ENCODE data around the gene SALL1. TPM values are rescaled to one million over a fixed set of nuclear protein-coding genes. Genes with fewer than 3 reads are reported as not detected.

Gene SALL1
- total RNA-seq, 1 experiment from 2014 or later, result 101 TPM

DNA sequence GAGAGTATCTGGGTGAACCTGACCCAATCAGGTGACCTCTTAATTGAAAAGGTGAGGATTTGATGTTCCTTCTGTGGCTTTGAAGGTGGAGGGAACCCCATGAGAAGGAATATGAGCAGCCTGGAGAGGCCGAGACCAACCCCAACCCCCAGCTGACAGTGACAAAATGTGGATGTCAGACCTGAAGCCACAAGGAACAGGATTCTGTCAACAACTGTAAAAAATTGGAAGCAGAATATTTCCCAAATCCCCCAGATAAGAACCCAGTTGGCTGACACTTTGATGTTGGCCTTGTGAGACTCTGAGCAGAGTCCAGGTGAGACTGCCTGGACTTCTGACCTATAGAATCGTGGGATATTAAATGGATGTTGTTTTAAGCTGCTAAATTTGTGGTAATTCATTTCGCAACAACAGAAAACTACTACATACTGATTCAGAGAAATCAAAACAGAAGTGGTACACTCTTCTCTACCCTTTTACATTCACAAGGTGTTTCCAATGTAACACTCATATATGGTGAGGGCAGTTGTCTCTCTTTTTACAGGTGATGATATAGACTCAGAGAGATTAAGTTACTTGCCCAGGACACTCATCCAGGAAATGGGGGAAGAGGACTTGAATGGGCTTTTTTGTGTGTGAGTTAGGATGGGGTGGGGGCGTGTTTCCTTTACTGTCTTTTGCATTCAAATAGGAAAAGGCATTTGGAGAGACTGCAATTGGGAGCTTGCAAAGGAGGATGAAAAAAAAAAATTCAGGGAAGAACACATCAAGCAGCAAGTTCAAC, 29.8 kb upstream of the SALL1 start:
- no peak overlapping the region for H3K56ac ChIP-seq (ENCODE audit: insufficient read length, low read depth, low read length)
- H3K4ac ChIP-seq (ENCODE audit: low read depth, low read length), result no peak overlapping the region
- no peak overlapping the region for H2BK15ac ChIP-seq (ENCODE audit: low read depth, low read length)
- no peaks in the 10 kb centered on the region for H3K27me3 ChIP-seq (ENCODE audit: insufficient read depth, low read length)
- no peak overlapping the region for H4K5ac ChIP-seq (ENCODE audit: insufficient read length, low read depth, low read length)
- H2BK12ac ChIP-seq (ENCODE audit: insufficient read length, low read depth, low read length), result peak overlapping the region; percentile 8
- peaks cover 55 to 60% of the 10 kb centered on the region in 2 experiments for H3K4me1 Mint-ChIP-seq
- no peak overlapping the region for H3K23ac ChIP-seq (ENCODE audit: insufficient read length, low read depth, low read length)
- peak overlapping the region; percentile 59 for H3K4me2 ChIP-seq (ENCODE audit: insufficient read depth, insufficient read length, low read length)
- H3K23me2 ChIP-seq (ENCODE audit: insufficient read length, low read depth, low read length, poor library complexity, severe bottlenecking), result no peaks in the 10 kb centered on the region
- peak overlapping the region; percentile 91 for H3K27ac ChIP-seq (ENCODE audit: insufficient read length, low read depth, low read length)
- no peaks in the 10 kb centered on the region for H3K9me3 ChIP-seq (ENCODE audit: control insufficient read depth, low read depth, low read length)
- H3K79me1 ChIP-seq (ENCODE audit: insufficient read depth, low read depth, low read length, poor library complexity, severe bottlenecking), result no peaks in the 10 kb centered on the region
- peak overlapping the region; percentile 11 to 70 for H3K4me3 Mint-ChIP-seq
- no peak overlapping the region for H3K9ac ChIP-seq (ENCODE audit: extremely low read depth, insufficient read length, low read length)
- H2BK5ac ChIP-seq (ENCODE audit: insufficient read length, low read length), result no peak overlapping the region
- H3K27ac Mint-ChIP-seq, result peak overlapping the region; percentile 83 to 96 (median 95); a peak in 6 of 7 replicates
- peaks cover 1% of the 10 kb centered on the region for H3K27me3 Mint-ChIP-seq (ENCODE audit: low read depth)
- H2AFZ ChIP-seq (ENCODE audit: low read length), result peak overlapping the region; percentile 11
- H2BK120ac ChIP-seq (ENCODE audit: low read depth, low read length, poor library complexity, severe bottlenecking), result no peak overlapping the region
- WGBS (ENCODE audit: extremely low coverage, insufficient read length, low lambda C conversion rate), result no CpG with 5 or more reads among the region's 4 CpGs
- TF ChIP-seq, protein P1, sequence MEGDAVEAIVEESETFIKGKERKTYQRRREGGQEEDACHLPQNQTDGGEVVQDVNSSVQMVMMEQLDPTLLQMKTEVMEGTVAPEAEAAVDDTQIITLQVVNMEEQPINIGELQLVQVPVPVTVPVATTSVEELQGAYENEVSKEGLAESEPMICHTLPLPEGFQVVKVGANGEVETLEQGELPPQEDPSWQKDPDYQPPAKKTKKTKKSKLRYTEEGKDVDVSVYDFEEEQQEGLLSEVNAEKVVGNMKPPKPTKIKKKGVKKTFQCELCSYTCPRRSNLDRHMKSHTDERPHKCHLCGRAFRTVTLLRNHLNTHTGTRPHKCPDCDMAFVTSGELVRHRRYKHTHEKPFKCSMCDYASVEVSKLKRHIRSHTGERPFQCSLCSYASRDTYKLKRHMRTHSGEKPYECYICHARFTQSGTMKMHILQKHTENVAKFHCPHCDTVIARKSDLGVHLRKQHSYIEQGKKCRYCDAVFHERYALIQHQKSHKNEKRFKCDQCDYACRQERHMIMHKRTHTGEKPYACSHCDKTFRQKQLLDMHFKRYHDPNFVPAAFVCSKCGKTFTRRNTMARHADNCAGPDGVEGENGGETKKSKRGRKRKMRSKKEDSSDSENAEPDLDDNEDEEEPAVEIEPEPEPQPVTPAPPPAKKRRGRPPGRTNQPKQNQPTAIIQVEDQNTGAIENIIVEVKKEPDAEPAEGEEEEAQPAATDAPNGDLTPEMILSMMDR (conservative IDR thresholded peaks at IDR 0.05), result no peak
- no peak for DNase-seq
- H4K91ac ChIP-seq (ENCODE audit: insufficient read length, low read depth, low read length), result no peak overlapping the region
- H2AK5ac ChIP-seq (ENCODE audit: insufficient read length, low read length), result no peak overlapping the region
- H3K79me2 ChIP-seq (ENCODE audit: insufficient read depth, low read length), result no peaks in the 10 kb centered on the region
- H3K14ac ChIP-seq (ENCODE audit: insufficient read depth, low read length), result no peak overlapping the region
- H3T11ph ChIP-seq (ENCODE audit: low read length), result peak overlapping the region; percentile 39
- H3K9me3 Mint-ChIP-seq, result no peaks in the 10 kb centered on the region
- H3K4me1 ChIP-seq (ENCODE audit: insufficient read depth, low read length), result peaks cover 19% of the 10 kb centered on the region
- no peak overlapping the region for H3K18ac ChIP-seq (ENCODE audit: insufficient read length, low read depth, low read length)
- H4K8ac ChIP-seq (replicated peaks; ENCODE audit: insufficient read length, low read depth, low read length), result no peak overlapping the region
- no peak overlapping the region for H2BK20ac ChIP-seq (ENCODE audit: low read depth, low read length, poor library complexity, severe bottlenecking)
- H4K20me1 ChIP-seq (ENCODE audit: control insufficient read depth, insufficient read depth, insufficient read length), result no peaks in the 10 kb centered on the region
- no peaks in the 10 kb centered on the region; a peak in 2 of 7 replicates for H3K36me3 Mint-ChIP-seq (ENCODE audit: insufficient read depth in 1 of 3, low read depth in 3 of 3)
